DMS 273 treated with DMSO at 0.1 percent for 48 hours (cell line): ENCODE results near the gene ZBTB43.

ENCODE experiments used
- DNase-seq: peaks from one replicate; lab custom pipeline; 2025; lab: John Stamatoyannopoulos, UW

Gene ZBTB43

DNA sequence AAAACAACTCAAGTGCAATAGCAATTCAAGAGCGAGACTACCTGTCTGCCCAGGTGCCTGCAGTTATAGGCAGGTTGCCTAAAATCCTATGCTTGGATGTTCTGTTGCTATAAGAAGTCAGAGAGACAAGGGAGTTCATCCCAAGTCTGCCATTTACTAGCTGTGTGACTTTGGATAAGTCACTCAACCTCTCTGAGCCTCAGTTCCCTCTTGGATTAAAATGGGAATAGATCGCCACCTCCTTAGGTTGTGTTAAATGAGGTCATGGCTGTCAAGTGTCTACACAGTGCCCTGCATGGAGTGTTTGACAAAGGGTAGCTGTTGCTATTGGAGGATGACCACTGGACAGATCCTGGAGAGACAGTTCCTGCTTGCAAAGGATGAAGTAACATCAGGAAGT is 54.3 kb downstream of the ZBTB43 start:
- no peak for DNase-seq

DNA sequence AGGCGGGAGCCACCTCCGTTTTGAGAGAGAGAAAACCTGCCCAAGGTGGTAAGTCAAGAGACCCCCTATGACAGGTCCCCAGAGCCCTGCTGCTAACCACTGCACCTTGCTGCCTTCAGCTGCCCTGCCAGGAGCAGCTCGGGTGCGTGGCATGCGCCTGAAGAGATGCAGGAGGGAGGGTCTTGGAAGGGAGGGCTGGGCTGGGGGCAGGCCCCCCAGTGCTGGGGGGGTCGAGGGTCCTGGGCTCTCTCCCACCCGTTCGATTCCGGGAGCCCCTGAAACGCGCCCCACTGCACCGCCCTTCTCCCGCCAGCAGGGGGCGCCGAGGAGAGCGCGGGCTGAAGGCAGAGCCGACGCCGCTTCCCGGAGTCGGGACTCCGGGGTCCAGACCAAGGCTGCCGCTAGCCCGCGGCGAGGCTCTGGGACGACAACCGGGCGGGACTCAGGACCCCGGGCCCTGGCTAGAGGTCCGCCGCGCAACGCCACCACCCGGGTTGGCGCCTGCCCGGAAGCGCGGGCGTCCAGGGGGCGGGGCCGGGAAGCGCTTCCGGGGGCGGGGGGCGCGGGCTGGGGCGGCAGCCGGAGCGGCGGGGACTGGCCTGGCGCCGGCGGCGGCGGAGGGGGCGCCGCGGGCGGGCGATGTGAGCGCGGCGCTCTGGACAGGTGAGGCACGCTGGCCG is 55.4 kb downstream of the ZBTB43 start, which contains the start of gene ZBTB34:
Gene ZBTB34 (plus strand): TSS at position 563 of the 680 bp plus-strand sequence. CDS start 18,761 bp downstream, outside the sequence.
- DNase-seq, result no peak

DNA sequence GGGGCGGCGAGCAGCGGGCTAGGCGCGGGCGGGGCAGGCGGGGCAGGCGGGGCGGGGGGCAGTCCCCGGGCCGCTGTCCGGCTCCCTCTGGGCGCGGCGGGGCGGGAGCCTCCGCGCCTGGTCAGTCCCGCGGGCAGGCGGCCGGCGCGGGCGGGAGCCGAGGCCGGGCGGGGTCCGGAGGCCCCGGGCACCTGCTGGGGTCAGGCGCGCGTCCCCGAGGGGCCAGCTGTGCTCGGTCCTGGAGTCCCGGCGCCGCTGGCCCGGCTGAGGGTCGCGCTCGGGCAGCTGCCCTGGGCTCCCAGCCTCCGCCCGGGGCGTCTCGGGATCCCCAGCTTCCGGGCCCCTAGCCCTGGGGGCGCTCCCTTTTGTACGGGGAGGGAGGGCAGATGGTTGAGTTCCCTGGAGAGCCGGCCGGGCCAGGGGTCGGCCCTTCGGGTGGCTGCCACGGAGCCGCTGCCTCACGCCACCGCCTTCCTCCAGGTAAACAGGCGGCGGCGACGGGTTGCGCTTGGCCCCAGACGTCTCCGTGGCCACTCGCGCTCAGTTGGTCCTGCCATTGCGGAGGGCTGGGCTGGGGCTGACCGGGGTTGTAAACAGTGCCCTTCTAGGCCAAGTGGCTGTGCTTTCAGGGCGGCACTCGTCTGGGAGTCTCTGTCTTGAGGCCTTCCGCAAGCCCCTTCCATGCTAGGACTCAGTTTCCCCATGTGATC is 56.1 kb downstream of the ZBTB43 start:
- DNase-seq, result no peak

DNA sequence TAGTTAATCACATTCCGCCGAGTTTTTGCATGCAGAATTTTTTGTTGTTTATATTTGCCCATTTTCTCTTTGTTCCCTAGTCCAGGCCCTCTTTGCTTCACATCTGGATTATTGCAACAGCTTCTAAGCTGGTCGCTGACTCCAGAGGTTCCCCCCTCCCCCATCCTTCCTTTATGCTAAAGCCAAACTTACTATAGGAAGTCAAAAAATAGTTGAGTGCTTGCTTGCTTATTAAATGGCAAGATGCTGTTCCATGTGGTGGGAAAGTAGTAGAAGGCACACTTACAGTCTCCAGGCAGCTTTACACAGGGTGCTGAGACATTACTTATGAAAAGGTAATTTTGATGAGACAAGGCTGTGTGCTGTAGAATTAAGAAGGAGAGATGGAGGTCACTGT is 56.9 kb downstream of the ZBTB43 start:
- no peak for DNase-seq

DNA sequence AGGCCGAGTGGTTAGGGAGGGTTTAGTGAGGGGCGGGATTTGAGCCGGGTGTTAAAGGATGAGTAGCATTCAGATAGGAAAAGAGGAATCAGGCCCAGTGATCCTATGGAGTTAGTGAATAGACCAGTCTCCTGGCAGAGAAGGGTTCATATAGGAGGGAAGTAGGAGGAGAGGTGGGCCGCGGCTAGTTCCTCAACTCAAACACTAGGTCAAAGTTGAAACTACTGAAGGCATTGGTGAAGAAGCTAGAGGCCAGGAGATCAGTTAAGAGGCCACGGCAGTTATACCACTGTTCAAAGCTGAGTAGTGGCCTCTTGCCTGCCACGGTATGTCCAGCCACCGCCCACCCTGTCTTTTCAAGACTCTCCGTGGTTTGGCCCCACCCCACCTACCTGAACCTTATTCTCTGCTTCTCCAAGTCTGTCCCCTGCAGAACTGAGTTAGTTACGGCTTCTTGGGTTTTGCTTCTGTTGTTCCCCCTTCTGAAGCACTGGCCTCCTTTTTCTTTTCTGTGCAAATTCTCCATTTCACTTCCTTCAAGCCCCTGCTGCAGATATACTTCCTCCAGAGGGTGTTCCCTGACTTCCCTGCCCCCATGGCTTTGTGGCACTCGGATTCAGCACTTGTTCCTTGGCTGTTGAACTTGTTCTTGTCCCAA is 57.4 kb downstream of the ZBTB43 start:
- DNase-seq, result no peak

DNA sequence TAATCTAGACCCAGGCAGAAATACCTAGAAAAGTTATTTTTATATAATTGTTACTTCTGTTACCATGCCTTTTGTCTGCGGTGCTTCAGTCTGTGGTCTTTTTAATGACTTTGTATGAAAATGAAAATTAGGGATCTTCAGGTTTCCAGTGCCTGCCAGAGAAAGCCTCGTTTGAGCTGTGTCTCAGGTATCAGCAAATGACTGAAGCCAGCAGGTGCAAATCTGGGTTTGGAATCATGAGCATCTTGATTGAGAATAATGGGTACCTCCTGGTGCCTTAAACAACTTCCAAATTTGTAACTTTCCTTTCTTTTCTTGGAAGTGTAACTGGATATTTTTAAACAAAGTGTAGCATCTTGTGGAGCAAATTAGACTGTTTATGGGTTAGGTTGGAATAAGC is 59.9 kb downstream of the ZBTB43 start:
- DNase-seq, result no peak

DNA sequence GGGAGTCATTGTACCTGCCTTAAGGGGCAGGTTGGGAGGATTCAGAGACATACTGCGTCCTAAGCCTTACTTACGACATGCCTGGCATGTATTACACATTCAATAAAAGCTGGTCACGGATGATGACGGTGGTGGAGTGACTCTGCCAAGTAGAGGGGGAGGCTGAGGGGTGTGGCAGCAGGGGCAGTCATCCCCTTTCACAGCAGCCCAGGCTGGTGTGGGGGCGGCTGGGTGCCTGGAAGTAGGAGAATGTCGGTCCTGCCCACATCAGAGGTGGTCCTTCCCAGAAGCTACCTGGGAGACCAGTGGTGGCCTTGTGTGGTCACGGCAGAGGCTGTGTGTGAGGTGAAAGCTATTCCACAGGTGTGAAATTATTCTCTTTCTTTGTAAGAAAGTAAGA is 64.5 kb downstream of the ZBTB43 start:
- no peak for DNase-seq

DNA sequence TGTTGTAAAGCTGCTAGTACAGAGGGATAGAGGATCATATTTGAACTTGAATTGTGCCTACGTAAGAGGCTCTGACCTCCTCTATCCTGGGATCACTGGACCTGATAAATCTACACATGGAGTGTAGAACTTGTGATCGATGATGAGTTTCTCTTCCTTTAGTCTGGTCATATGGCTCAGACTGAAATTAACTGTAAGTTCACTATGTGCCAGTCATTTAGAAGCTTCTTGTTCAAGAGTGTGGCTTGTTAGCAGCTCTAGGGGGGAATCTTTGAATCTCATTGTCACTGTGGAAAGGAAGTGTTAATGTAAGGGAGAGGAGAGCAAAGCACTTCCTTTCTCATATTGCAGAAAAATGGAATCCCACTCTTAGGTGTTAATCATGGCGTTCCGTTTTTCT is 67.7 kb downstream of the ZBTB43 start:
- DNase-seq, result no peak

DNA sequence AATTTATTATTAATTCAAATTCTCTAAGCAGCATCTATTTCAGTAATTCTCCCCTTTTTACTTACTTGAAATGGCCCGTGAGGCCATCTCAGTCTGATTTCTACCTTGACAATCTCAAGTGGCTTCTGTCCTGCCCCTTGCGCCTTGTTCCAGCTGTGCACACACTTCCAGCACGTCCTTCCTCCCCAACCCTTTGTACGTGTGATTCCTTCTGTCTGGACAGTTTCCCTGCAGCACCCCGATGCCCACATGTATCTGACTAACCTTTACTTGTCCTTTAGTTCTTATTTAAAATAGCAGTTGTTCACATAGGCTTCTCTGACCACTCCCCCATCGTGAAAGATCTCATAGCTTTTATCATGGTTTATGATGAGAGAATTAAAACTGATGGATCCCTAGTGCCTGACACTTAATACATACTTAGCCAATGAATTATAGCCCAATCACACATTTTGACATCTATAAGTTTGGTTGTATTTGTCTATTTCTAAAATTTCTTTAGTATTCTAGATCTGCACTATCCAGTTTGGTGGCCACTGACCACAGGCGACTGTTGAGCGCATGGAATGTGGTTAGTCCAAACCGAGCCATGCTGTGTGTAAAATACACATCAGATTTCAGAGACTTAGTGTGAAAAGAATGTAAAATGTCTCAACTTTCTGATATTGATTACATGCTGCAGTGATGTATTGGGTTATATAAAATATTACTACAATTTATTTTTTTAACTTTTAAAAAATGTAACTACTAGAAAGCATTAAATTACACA is 69.9 kb downstream of the ZBTB43 start:
- DNase-seq, result no peak

DNA sequence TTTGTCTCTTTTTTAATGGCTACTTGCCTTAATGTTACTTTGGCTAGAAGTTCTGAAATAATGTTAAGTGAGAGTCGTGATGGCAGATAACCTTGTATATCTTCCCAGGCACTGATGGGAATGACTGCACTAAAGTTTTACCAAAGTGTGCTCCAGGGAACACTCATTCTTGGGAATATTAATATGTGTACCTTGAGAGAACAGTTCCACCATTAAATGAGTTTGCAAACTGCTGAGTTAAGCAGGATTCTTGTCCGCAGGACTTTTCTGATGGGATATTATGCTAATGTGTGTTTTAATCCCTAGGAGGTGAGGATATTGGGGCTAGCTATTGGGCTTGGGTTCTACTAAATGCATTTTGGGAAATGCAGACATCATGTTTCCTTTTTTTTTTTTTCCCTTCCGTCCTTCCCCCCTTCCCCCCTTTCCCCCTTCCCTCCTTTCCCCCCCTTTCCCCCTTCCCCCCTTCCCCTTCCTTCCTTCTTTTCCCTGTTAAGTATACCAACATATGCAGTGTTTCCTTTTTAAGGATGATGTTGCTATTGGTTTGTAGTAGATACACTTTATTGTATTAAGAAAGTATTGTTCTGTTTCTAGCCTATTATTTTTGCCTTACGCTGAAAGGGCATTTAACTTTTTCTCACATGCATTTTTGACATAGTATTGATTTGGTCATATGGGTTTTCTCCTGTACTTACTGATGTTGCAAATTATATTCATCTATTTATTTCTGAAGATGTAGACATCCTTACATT is 71.1 kb downstream of the ZBTB43 start:
- no peak for DNase-seq

DNA sequence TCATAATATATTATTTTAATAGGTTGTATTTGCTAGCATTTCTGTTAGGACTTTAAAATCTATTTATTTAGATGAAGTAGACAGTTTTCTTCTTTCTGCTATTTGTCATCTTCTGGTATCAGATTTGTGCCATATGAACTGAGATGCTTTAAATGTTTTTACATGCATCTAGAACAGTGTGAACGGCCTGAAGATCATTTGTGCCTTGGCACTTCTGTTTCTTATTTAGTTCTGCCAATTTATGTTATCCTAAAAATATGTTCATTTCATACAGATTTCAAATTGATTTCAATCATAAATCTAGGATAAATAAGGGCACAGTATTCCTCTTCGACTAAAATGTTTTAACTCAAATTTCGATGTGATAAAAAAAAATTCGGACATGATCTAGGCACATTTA is 71.7 kb downstream of the ZBTB43 start:
- no peak for DNase-seq

DNA sequence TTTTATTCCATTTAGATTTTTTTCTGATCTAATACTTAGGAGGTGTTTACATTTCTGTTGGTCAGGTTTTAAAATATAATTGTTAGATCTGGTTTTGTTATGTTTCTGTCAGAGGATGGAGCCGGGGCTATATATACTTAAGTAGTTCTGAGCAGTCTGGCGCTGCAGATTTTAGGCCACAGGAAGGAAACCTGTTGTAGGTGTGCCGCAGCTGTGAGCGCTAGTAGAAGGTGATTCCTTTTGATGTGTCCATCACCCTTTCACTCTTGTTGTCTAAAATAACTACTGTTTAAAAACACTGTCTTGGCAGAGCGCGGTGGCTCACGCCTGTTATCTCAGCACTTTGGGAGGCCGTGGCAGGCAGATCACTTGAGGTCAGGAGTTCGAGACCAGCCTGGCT is 72.6 kb downstream of the ZBTB43 start:
- DNase-seq, result no peak

DNA sequence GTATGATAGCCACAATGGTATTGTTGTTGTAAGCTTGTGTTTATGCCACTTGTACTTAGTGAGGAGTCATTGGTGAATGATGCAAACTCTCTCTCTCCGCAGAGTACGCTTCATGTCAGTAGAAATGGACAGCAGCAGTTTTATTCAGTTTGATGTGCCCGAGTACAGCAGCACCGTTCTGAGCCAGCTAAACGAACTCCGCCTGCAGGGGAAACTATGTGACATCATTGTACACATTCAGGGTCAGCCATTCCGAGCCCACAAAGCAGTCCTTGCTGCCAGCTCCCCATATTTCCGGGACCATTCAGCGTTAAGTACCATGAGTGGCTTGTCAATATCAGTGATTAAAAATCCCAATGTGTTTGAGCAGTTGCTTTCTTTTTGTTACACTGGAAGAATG is 74.4 kb downstream of the ZBTB43 start:
- DNase-seq, result no peak

DNA sequence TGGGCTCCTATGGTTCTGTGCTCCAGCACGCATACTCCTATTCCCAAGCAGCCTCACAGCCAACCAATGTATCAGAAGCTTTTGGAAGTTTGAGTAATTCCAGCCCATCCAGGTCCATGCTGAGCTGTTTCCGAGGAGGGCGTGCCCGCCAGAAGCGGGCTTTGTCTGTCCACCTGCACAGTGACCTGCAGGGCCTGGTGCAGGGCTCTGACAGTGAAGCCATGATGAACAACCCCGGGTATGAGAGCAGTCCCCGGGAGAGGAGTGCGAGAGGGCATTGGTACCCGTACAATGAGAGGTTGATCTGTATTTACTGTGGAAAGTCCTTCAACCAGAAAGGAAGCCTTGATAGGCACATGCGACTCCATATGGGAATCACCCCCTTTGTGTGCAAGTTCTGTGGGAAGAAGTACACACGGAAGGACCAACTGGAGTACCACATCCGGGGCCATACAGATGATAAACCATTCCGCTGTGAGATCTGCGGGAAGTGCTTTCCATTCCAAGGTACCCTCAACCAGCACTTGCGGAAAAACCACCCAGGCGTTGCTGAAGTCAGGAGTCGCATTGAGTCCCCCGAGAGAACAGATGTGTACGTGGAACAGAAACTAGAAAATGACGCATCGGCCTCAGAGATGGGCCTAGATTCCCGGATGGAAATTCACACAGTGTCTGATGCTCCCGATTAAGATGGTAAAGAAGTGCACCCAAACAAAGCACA is 75.5 kb downstream of the ZBTB43 start:
- DNase-seq, result no peak

DNA sequence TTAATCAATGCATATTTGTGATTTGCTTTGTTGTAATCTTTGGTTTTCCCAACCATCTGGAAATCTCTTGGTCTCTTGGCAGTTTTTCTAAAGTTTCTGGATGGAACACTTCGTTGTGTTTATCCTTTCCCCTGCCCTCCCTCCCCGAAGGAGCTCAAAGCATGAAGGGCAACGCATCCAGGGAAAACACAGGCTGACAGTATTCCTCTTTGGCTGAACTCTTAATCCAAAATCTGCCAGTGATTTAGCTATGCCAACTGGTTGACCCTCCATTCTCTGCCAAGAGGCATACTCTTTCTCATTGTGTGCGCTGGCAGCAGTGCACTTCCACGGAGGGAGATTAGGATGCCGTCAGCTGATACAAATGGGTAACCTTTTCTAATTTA is 76.1 kb downstream of the ZBTB43 start:
- no peak for DNase-seq

DNA sequence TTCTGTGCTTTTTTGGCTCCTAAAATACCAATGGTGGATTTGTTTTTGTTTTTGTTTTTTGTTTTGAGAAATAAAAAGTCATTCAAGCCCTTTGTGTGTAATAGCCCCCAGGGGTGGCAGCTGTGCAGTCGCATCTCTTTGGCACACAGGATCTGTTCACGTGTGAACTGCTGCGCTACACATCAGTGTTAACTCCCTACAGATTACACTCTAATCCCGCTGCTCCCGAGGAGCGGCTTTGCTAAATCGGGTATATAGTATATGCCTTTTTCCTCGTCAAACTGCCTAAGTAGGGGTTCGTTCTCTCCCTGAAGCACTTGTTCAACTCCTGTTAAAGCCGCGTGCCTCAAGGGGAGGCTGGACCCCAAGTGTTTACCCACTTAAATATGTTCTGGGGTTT is 77.9 kb downstream of the ZBTB43 start:
- DNase-seq, result no peak

DNA sequence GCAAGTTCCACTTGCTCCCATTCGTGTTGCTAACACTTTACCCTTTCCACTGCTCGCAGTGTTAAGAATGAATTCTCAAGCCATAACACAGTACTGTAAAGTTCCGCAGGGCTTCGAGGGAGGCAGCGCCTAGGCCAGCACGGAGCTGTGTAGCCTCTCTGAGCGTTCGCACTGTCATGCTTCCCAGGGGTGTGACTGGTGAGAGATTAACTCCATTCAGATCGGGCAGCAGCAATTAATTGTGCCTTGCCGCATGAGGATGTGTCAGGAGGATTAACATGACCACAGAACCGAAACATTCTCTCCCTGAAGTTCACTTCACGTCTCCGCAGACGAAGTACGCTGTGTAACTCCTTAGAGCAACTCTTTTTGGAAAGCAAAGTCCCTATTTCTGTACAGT is 78.8 kb downstream of the ZBTB43 start:
- DNase-seq, result no peak

DNA sequence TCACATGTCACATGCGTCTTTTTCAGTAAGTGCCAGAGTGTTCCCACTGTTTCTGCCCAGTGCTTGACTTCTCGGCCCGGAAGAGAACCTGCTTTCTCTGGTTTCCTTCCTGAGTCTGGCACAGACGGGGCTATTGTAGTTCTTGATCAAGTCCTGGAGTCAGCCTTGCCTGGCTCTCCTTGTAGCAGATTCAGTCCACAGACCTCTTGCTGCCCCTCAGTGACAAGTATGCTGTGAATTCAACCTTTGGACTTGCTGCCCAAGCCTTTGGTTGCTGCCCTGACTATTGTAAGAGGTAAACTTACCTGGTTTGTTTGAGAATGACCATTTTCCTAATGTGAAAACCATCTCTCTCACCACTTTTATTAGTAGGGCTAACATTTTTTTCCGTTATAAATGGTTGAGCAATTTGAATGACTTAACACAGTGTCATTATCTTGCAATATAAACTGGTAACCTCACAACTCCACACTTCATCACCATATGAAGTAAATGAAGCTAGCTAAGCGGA is 80.3 kb downstream of the ZBTB43 start:
- DNase-seq, result no peak

DNA sequence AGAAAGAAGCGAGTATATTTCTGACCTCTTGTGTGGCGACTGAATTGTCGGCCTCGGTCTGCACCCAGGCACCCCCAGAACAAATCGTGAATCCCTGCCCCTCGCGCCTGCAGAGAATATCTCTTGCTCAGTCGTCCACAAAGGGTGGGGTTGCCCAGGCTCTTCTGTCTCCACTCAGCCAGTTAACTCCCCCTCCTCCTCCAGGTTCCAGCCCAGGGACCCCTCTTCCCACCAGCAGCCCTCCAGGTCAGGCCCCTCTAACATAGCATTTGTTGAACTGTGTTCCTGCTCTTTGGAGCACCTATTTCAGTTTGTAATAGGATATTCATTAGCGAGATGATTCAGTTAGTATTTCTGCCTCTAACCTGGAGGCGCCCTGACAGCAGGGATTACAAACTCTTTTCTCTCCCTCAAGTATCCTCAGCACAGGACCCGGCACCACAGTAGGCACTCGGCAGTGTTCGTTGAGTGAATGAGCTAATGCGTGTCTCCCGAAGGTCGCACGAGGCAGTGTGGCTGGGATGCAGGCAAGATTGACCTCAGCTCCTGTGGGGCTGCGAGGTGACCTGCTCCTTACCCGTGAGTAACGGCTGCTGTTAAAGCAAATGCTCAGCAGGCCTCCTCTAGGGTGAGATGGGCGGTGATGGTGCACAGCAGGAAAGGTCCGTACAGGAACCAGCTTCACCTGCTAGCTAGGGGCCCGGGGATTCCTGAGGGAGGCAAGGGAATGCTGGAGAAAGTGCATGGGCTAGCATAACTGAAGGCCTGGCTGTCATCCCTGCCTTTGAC is 81.4 kb downstream of the ZBTB43 start:
- DNase-seq, result no peak

DNA sequence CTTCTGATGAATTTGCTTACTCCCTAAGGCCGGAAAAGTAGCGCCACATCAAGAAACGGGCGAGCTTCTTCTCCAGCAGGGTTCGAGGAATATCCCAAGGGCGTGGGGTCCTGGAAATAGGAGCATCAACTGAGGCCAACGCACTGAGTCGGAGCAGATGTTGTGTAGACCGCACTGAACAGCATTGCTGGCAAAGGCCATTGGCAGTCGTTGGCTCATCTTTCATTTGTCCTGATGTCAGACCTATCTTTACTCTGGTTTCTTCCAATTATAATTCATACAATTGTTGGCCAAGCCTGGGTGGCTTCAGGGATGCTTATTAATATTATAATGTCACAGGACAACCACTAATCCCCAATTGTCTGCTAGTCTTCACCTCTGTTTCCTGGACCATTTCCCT is 82.1 kb downstream of the ZBTB43 start:
- DNase-seq, result no peak
